Ovary (tissue), 3 donors: ENCODE measurements around the gene RNF8.

ENCODE experiments used
- EP300 ChIP-seq: sonication (generic); formaldehyde crosslinking; IDR thresholded peaks from one replicate; pipeline ENCODE4 v1.6.1; 2017; ENCODE audit warnings: antibody characterized with exemption
- POLR2A ChIP-seq: fragments of 450-650 bp; IDR thresholded peaks from one replicate; pipeline ENCODE4 v1.6.1; 2017; ENCODE audit warnings: antibody characterized with exemption, mild to moderate bottlenecking, moderate library complexity
- TF ChIP-seq, protein P1 (sequence below), 3 donors: fragments of 450-650 bp in 2 of 3; fragments of 200-600 bp in 1 of 3; IDR thresholded peaks; one replicate each; pipeline versions ENCODE4 v1.5.1 to v1.8.0; 2016 to 2022; ENCODE audit warnings: antibody characterized with exemption in 3 of 3, mild to moderate bottlenecking in 1 of 3
- donor health status: DM: no; HTN: no; CAD: no.

DNA sequence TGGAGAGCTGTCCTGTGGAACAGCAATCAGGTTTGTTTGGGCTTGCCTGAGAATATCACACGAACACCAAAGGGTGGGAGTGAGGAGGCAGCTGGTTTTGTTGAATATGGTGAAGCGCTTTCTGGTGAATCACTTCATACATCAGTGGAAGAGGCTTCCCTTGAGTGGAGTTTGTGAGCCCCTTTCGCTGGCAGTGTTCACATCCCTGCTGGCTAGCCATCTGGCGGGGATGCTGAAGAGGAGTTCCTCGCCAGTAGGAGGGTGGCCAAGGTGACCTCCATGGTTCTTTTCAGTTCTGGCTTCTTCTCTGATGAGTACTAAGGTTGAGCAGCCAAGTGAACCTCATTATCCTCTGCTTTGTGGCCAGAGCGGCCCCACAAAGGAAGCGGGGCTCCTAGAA lies 37.7 kb upstream of the RNF8 start:
- TF ChIP-seq, protein P1, sequence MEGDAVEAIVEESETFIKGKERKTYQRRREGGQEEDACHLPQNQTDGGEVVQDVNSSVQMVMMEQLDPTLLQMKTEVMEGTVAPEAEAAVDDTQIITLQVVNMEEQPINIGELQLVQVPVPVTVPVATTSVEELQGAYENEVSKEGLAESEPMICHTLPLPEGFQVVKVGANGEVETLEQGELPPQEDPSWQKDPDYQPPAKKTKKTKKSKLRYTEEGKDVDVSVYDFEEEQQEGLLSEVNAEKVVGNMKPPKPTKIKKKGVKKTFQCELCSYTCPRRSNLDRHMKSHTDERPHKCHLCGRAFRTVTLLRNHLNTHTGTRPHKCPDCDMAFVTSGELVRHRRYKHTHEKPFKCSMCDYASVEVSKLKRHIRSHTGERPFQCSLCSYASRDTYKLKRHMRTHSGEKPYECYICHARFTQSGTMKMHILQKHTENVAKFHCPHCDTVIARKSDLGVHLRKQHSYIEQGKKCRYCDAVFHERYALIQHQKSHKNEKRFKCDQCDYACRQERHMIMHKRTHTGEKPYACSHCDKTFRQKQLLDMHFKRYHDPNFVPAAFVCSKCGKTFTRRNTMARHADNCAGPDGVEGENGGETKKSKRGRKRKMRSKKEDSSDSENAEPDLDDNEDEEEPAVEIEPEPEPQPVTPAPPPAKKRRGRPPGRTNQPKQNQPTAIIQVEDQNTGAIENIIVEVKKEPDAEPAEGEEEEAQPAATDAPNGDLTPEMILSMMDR (IDR thresholded peaks at IDR 0.05): no peak
- TF ChIP-seq POLR2A (no peak), EP300 (no peak)
